ENCODE measurements around the gene BIRC2. TPM values are rescaled to one million over a fixed set of nuclear protein-coding genes. Genes with fewer than 3 reads are reported as not detected.
"Not testable (repeated sequence)": the region's sequence is repeated elsewhere in the genome, so short reads cannot be mapped to it uniquely, and the experiment has no call there.

The BIRC2 gene
- total and polyA plus RNA-seq, 4 donors, result 16.7 to 99.9 (median 28.9) TPM

DNA sequence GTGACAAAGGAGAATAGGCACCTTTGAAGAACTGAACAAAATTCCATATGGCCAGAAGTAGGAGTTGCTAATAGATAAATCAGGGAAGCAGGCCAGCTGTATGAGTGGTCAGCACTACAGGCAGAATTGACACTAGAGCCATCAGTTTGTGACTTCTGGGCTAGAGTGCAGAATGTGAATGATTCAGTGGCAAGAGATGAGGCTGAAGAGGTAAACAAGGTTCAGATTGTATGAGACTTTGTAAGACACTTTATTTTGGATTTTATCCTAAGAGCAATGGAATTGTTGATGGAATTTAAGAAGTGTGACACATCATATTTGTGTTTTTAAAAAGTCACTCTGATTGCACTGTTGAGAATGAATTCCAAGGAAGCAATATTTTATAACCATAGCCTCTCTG lies 16.8 kb upstream of the BIRC2 start:
- no peaks in the 10 kb centered on the region for H3K9me3 ChIP-seq (ENCODE audit: control insufficient read depth in 4 of 4, insufficient read depth in 3 of 4, low read length in 3 of 4)
- ATAC-seq (ENCODE audit: insufficient read depth, low FRiP score), result no peak
- no peaks in the 10 kb centered on the region for H3K4me1 ChIP-seq (ENCODE audit: control insufficient read depth in 5 of 5, insufficient read depth in 5 of 5, low read length in 5 of 5)
- no peak overlapping the region for H3K27ac ChIP-seq (ENCODE audit: low read depth in 1 of 2, low read length in 1 of 2)
- no peak overlapping the region for H3K4me3 ChIP-seq
- TF ChIP-seq, protein P1, sequence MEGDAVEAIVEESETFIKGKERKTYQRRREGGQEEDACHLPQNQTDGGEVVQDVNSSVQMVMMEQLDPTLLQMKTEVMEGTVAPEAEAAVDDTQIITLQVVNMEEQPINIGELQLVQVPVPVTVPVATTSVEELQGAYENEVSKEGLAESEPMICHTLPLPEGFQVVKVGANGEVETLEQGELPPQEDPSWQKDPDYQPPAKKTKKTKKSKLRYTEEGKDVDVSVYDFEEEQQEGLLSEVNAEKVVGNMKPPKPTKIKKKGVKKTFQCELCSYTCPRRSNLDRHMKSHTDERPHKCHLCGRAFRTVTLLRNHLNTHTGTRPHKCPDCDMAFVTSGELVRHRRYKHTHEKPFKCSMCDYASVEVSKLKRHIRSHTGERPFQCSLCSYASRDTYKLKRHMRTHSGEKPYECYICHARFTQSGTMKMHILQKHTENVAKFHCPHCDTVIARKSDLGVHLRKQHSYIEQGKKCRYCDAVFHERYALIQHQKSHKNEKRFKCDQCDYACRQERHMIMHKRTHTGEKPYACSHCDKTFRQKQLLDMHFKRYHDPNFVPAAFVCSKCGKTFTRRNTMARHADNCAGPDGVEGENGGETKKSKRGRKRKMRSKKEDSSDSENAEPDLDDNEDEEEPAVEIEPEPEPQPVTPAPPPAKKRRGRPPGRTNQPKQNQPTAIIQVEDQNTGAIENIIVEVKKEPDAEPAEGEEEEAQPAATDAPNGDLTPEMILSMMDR (IDR thresholded peaks at IDR 0.05; ENCODE audit: control extremely low read depth, extremely low read depth), result no peak
- no peaks in the 10 kb centered on the region for H3K27me3 ChIP-seq (ENCODE audit: control insufficient read depth in 3 of 3, insufficient read depth in 3 of 3, low read length in 2 of 3)
- peaks cover 0 to 20% (median 8%) of the 10 kb centered on the region in 4 donors for H3K36me3 ChIP-seq (ENCODE audit: control insufficient read depth in 4 of 4, insufficient read depth in 4 of 4, low read length in 4 of 4)
- no peak for DNase-seq
- H3K9ac ChIP-seq (ENCODE audit: insufficient read depth in 1 of 2, low read length in 2 of 2), result no peak overlapping the region

DNA sequence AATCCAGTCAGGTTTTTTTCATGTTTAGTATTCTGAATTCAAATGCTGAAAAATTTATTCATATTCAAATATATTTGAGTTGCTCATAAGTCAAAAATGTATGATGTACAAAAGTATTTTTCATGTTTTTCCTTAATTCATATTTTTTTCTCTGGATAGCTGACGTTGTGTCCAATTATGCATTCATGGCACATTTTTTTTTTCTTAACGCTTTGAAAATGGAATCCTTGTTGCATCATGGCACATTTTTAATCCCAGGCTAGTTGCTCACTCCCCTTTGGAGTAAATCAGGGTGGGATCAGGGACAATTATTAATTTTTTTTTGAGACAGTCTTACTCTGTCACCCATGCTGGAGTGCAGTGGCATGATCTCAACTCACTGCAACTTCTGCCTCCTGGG lies 15.7 kb upstream of the BIRC2 start:
- TF ChIP-seq, protein P1 (IDR thresholded peaks at IDR 0.05; ENCODE audit: control extremely low read depth, extremely low read depth), result no peak

DNA sequence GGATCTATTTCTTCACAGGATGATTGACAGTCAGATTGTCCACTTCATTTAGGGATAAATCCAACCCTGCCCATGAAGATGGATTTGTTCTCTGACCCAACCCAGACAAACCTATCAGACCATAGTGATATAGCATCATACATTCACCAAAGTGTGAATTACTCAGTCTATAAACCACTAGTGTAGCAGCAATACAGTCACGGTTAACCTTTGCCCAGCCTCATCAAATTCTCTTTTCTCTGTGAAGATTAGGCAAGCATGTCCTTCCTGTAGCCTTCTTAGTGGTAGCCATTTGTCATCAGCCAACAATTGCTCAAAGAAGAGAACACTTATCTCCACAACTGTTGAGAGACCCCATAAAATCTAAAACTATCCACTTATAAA lies 14.4 kb upstream of the BIRC2 start:
- Histone ChIP-seq H3K4me1 (ENCODE audit: control insufficient read depth in 5 of 5, insufficient read depth in 5 of 5, low read length in 5 of 5) (no peaks in the 10 kb centered on the region), H3K9ac (ENCODE audit: insufficient read depth in 1 of 2, low read length in 2 of 2) (no peak overlapping the region), H3K27ac (ENCODE audit: low read depth in 1 of 2, low read length in 1 of 2) (no peak overlapping the region), H3K36me3 (ENCODE audit: control insufficient read depth in 4 of 4, insufficient read depth in 4 of 4, low read length in 4 of 4) (peaks cover 0 to 17% (median 7%) of the 10 kb centered on the region in 4 donors), H3K9me3 (ENCODE audit: control insufficient read depth in 4 of 4, insufficient read depth in 3 of 4, low read length in 3 of 4) (no peaks in the 10 kb centered on the region), H3K27me3 (ENCODE audit: control insufficient read depth in 3 of 3, insufficient read depth in 3 of 3, low read length in 2 of 3) (no peaks in the 10 kb centered on the region), H3K4me3 (no peak overlapping the region)
- TF ChIP-seq, protein P1 (IDR thresholded peaks at IDR 0.05; ENCODE audit: control extremely low read depth, extremely low read depth), result no peak
- WGBS, 2 donors, result 58 to 81% methylated on average over 1 of the region's 1 CpG
- no peak for ATAC-seq (ENCODE audit: insufficient read depth, low FRiP score)
- DNase-seq, result no peak

More for the DNA sequence above, 15.7 kb upstream of the BIRC2 start:
- no peaks in the 10 kb centered on the region for H3K4me1 ChIP-seq (ENCODE audit: control insufficient read depth in 5 of 5, insufficient read depth in 5 of 5, low read length in 5 of 5)
- H3K9me3 ChIP-seq (ENCODE audit: control insufficient read depth in 4 of 4, insufficient read depth in 3 of 4, low read length in 3 of 4), result no peaks in the 10 kb centered on the region
- no peak overlapping the region for H3K4me3 ChIP-seq
- H3K9ac ChIP-seq (ENCODE audit: insufficient read depth in 1 of 2, low read length in 2 of 2), result no peak overlapping the region
- H3K27me3 ChIP-seq (ENCODE audit: control insufficient read depth in 3 of 3, insufficient read depth in 3 of 3, low read length in 2 of 3), result no peaks in the 10 kb centered on the region
- H3K36me3 ChIP-seq (ENCODE audit: control insufficient read depth in 4 of 4, insufficient read depth in 4 of 4, low read length in 4 of 4), result peaks cover 0 to 19% (median 8%) of the 10 kb centered on the region in 4 donors
- DNase-seq, result no peak
- ATAC-seq (ENCODE audit: insufficient read depth, low FRiP score), result no peak
- no peak overlapping the region for H3K27ac ChIP-seq (ENCODE audit: low read depth in 1 of 2, low read length in 1 of 2)
- 89 to 92% methylated on average over 2 of the region's 2 CpGs for WGBS, 2 donors

DNA sequence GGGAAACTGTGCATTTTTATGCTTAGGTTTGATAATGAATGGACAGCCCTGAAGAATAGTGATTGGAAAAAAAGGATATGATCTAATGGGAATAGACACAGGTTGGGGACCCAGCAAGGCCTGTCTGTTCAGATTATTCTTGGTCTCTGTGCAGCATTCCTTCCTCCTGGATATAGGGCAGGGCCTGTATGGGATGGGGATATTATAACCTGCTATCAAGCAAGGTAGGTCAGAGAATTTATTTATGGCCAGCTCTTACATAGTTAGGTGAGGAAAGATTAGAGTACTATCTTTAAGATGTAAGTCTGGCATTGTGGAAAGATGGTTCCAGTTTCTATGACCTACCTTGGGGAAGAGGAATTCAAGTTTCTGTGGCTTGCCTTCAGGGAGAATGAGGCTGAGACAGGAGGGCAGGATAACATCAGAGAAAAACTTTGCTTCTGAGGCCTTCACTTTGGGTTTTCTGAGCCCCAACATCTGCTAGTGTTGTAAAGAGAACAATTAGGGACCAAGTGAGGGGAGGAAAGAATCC lies 8.5 kb upstream of the BIRC2 start:
- H3K4me1 ChIP-seq (ENCODE audit: control insufficient read depth in 5 of 5, insufficient read depth in 5 of 5, low read length in 5 of 5), result no peaks in the 10 kb centered on the region
- H3K36me3 ChIP-seq (ENCODE audit: control insufficient read depth in 4 of 4, insufficient read depth in 4 of 4, low read length in 4 of 4), result peaks cover 0 to 4% (median 1%) of the 10 kb centered on the region in 4 donors
- no peaks in the 10 kb centered on the region for H3K9me3 ChIP-seq (ENCODE audit: control insufficient read depth in 4 of 4, insufficient read depth in 3 of 4, low read length in 3 of 4)
- ATAC-seq (ENCODE audit: insufficient read depth, low FRiP score), result no peak
- no peak overlapping the region for H3K27ac ChIP-seq (ENCODE audit: low read depth in 1 of 2, low read length in 1 of 2)
- no peak overlapping the region for H3K4me3 ChIP-seq
- H3K27me3 ChIP-seq (ENCODE audit: control insufficient read depth in 3 of 3, insufficient read depth in 3 of 3, low read length in 2 of 3), result no peaks in the 10 kb centered on the region
- no peak overlapping the region for H3K9ac ChIP-seq (ENCODE audit: insufficient read depth in 1 of 2, low read length in 2 of 2)
- DNase-seq, result no peak
- TF ChIP-seq, protein P1 (IDR thresholded peaks at IDR 0.05; ENCODE audit: control extremely low read depth, extremely low read depth), result no peak

DNA sequence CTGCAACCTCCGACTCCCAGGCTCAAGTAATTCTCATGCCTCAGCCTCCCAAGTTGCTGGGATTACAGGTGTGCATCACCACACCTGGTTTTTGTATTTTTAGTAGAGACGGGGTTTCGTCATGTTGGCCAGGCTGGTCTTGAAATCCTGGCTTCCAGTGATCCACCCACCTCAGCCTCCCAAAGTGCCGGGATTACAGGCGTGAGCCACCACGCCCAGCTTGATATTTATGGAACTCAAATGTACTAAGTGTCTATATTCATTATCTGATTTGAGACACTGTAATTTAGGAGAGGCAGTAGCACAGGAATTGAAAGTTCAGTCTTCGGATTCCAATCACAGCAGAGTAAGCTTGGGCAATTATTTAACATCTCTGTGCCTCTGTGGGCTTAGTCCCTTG lies 5.7 kb upstream of the BIRC2 start:
- 86 to 90% methylated on average over 7 of the region's 7 CpGs for WGBS, 2 donors

More for the DNA sequence above, 5.7 kb upstream of the BIRC2 start:
- not testable (repeated sequence) for H3K9me3 ChIP-seq (ENCODE audit: control insufficient read depth in 4 of 4, insufficient read depth in 3 of 4, low read length in 3 of 4); DNase-seq; H3K27me3 ChIP-seq (ENCODE audit: control insufficient read depth in 3 of 3, insufficient read depth in 3 of 3, low read length in 2 of 3); H3K9ac ChIP-seq (ENCODE audit: insufficient read depth in 1 of 2, low read length in 2 of 2); ATAC-seq (ENCODE audit: insufficient read depth, low FRiP score); H3K36me3 ChIP-seq (ENCODE audit: control insufficient read depth in 4 of 4, insufficient read depth in 4 of 4, low read length in 4 of 4); H3K27ac ChIP-seq (ENCODE audit: low read depth in 1 of 2, low read length in 1 of 2); H3K4me3 ChIP-seq; H3K4me1 ChIP-seq (ENCODE audit: control insufficient read depth in 5 of 5, insufficient read depth in 5 of 5, low read length in 5 of 5)

Data from lung (tissue), 12 donors.